Left lung (tissue), 10 donors: ENCODE results near the gene P3H3. TPM values are rescaled to one million over a fixed set of nuclear protein-coding genes. Genes with fewer than 3 reads are reported as not detected.

Experiments used
- ATAC-seq: fragments of 200-7000 bp; cut with Tn5 transposase; one replicate; pipeline ENCODE4 v1.9.1; 2020; ENCODE audit warnings: moderate library complexity
- DNase-seq, 4 donors: peaks; one replicate each; pipeline ENCODE4 v3.0.0-alpha.2; 2013 to 2020
- H3K27ac ChIP-seq, 2 donors: fragments of 200-600 bp; sonication (generic) in 1 of 2; one replicate each; pipeline versions ENCODE4 v1.5.0 to v1.8.0; 2020 to 2021
- H3K27me3 ChIP-seq, 2 donors: fragments of 200-600 bp; sonication (generic) in 1 of 2; one replicate each; pipeline versions ENCODE4 v1.5.0 to v1.8.0; 2020 to 2021
- H3K36me3 ChIP-seq, 2 donors: fragments of 200-600 bp; sonication (generic) in 1 of 2; one replicate each; pipeline versions ENCODE4 v1.5.0 to v1.8.0; 2020 to 2021
- H3K4me1 ChIP-seq, 2 donors: fragments of 200-600 bp; one replicate each; pipeline ENCODE4 v1.8.0; 2021
- H3K4me3 ChIP-seq, 2 donors: fragments of 200-600 bp; sonication (generic) in 1 of 2; one replicate each; pipeline versions ENCODE4 v1.5.0 to v1.8.0; 2020 to 2021; ENCODE audit warnings: mild to moderate bottlenecking in 1 of 2
- H3K9me3 ChIP-seq, 2 donors: fragments of 200-600 bp; sonication (generic) in 1 of 2; one replicate each; pipeline versions ENCODE4 v1.5.0 to v1.8.0; 2020 to 2021
- intact Hi-C, 2 donors: fragments of 100-400 bp; cut with DNase I; formaldehyde crosslinking; loops; one replicate each; pipeline versions ENCODE4 v1.11.2 to v1.14.2; 2022
- polyA plus RNA-seq, 6 donors: library from polyadenylated mRNA; unstranded; fragments of 120-200 nt; gene quantifications; one replicate each; pipeline ENCODE4 v1.2.1, GENCODE V29; 2013; ENCODE audit not compliant: insufficient read length in 6 of 6
- total RNA-seq, 2 donors: library from RNA; stranded (reverse); fragmentation: NEBNext Ultra II Directional; extraction: Animal tissue kit (Norgen Biotek cat#: 25700); gene quantifications; one replicate each; pipeline ENCODE4 v1.2.1, GENCODE V29; 2021
- TF ChIP-seq, protein P1 (sequence below), 2 donors: fragments of 200-600 bp; sonication (generic) in 1 of 2; IDR thresholded peaks; one replicate each; pipeline versions ENCODE4 v1.5.0 to v1.8.0; 2021; ENCODE audit warnings: antibody characterized with exemption in 2 of 2
- donor health status: DM: no; HTN: yes; CAD: no.
- donor health status: DM: no; HTN: no; CAD: no.

P3H3 gene
- total and polyA plus RNA-seq, 8 donors, result 18.0 to 41.7 (median 22.3) TPM

- DNase-seq (no peak), ATAC-seq (no peak)
- H3K4me3 ChIP-seq, result no peak overlapping the region
- H3K36me3 ChIP-seq, result no peaks in the 10 kb centered on the region
- peak overlapping the region in 1 of 2 donors; percentile 53 for H3K27ac ChIP-seq
- H3K9me3 ChIP-seq, result no peaks in the 10 kb centered on the region
- no peaks in the 10 kb centered on the region for H3K27me3 ChIP-seq
- H3K4me1 ChIP-seq, result peaks cover 7 to 50% of the 10 kb centered on the region in 2 donors
- TF ChIP-seq, protein P1, sequence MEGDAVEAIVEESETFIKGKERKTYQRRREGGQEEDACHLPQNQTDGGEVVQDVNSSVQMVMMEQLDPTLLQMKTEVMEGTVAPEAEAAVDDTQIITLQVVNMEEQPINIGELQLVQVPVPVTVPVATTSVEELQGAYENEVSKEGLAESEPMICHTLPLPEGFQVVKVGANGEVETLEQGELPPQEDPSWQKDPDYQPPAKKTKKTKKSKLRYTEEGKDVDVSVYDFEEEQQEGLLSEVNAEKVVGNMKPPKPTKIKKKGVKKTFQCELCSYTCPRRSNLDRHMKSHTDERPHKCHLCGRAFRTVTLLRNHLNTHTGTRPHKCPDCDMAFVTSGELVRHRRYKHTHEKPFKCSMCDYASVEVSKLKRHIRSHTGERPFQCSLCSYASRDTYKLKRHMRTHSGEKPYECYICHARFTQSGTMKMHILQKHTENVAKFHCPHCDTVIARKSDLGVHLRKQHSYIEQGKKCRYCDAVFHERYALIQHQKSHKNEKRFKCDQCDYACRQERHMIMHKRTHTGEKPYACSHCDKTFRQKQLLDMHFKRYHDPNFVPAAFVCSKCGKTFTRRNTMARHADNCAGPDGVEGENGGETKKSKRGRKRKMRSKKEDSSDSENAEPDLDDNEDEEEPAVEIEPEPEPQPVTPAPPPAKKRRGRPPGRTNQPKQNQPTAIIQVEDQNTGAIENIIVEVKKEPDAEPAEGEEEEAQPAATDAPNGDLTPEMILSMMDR (IDR thresholded peaks at IDR 0.05), result no peak
- intact Hi-C loops, result no loop called here
Measured at GRCh38 chr12:6784761-6785160, 43.4 kb upstream of the P3H3 start.

DNA sequence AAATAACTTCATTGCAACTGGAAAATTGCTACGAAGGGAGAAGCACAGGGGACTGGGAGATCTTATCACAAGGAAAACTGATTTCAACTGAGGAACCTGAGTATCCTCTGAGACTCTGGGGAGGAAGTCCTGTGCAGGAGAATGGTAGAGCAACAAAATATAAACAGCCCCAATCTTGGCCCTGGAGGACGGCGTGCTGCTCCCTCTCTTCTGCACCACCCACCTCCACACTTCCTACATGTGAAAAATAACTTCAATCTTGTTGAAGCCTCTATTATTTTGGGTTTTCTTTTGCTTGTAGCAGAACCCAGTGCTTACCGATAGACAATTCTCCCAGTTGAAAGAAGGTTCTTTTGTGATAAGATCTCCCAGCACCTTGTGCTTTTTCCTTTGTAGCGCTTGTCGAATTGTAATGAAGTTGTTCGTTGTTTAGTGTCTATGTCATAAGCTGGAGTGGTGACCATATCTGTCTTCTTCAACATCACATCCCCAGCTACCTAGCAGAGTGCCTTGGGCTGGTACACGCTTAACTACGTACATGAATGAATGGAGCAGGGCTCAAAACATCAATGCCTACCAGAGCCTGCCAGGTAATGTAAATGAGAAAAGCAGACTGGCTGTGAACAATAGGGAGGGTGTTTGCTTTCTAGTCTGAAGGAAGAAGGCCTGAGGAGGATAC lies 41.7 kb upstream of the P3H3 start:
- Histone ChIP-seq H3K4me3 (no peak overlapping the region), H3K9me3 (no peaks in the 10 kb centered on the region), H3K36me3 (no peaks in the 10 kb centered on the region), H3K27ac (no peak overlapping the region), H3K4me1 (peaks cover 7 to 64% of the 10 kb centered on the region in 2 donors), H3K27me3 (no peaks in the 10 kb centered on the region)
- TF ChIP-seq, protein P1 (IDR thresholded peaks at IDR 0.05), result no peak
- ATAC-seq, result no peak
- no peak for DNase-seq
- intact Hi-C loops, result no loop called here

DNA sequence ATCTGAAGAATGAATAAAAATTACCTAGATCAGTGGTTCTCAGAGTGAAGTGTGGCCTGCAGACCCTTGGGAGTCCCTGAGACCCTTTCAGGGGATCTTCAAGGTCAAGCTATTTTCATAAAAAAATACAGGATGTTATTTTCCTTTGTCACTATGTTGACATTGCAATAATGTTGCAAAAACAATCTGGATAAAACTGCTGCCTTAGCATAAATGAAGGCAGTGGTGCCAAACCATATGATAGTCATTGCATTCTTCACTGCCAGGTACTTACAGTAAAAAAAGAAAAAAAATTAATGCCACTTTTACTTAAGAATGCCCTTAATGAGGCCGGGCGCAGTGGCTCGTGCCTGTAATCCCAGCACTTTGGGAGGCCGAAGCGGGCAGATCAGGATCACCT lies 40.9 kb upstream of the P3H3 start:
- no peaks in the 10 kb centered on the region for H3K36me3 ChIP-seq
- H3K27ac ChIP-seq, result no peak overlapping the region
- TF ChIP-seq, protein P1 (IDR thresholded peaks at IDR 0.05), result no peak
- H3K4me1 ChIP-seq, result peaks cover 7 to 72% of the 10 kb centered on the region in 2 donors
- intact Hi-C loops, result no loop called here
- DNase-seq (no peak), ATAC-seq (no peak)
- H3K27me3 ChIP-seq, result no peaks in the 10 kb centered on the region
- H3K9me3 ChIP-seq, result no peaks in the 10 kb centered on the region
- H3K4me3 ChIP-seq, result no peak overlapping the region

DNA sequence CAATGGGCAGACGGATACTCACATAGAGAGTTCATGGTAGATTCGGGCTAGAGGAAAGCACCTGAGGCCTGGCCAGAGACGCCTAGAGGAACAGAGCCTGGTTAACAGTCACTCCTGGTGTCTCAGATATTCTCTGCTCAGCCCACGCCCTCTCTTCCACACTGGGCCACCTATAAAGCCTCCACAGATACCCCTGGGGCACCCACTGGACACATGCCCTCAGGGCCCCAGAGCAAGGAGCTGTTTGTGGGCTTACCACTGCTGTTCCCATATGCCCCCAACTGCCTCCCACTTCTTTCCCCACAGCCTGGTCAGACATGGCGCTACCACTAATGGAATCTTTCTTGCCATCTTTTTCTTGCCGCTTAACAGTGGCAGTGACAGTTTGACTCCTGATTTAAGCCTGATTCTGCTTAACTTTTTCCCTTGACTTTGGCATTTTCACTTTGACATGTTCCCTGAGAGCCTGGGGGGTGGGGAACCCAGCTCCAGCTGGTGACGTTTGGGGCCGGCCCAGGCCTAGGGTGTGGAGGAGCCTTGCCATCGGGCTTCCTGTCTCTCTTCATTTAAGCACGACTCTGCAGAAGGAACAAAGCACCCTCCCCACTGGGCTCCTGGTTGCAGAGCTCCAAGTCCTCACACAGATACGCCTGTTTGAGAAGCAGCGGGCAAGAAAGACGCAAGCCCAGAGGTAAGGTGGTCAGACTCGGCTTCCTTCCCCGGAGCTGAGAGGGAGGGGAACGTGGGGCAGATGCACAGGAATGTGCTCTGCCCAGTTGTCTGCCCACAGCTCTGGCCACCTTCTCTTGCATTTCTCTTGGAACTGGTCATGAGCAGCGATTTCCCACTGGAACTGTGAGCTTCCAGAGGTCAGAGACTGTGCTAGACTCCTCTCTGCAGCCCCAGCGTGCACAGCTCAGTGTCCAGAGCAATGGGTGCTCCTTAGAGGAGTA lies 39.0 kb upstream of the P3H3 start, which contains the start of gene CD4:
CD4 (plus strand) TSS at position 557 of the 953 bp plus-strand sequence. CDS start 10,611 bp downstream, outside the sequence.
- TF ChIP-seq, protein P1 (IDR thresholded peaks at IDR 0.05), result no peak
- peaks cover 7 to 82% of the 10 kb centered on the region in 2 donors for H3K4me1 ChIP-seq
- H3K27me3 ChIP-seq, result no peaks in the 10 kb centered on the region
- H3K36me3 ChIP-seq, result no peaks in the 10 kb centered on the region
- peak within 1 kb of the TSS; percentile 36 to 40 for H3K4me3 ChIP-seq
- ATAC-seq (peak; percentile 79), DNase-seq (peak in 3 of 4 donors; percentile 83 to 88 (median 85))
- intact Hi-C loops, result no loop called here
- H3K9me3 ChIP-seq, result no peaks in the 10 kb centered on the region
- peak within 1 kb of the TSS; percentile 74 to 81 for H3K27ac ChIP-seq
